Thymus (tissue), 11 donors: ENCODE data around the gene MMP19. TPM values are rescaled to one million over a fixed set of nuclear protein-coding genes. Genes with fewer than 3 reads are reported as not detected.
"Not testable (repeated sequence)": the region's sequence is repeated elsewhere in the genome, so short reads cannot be mapped to it uniquely, and the experiment has no call there.

Experiments used
- DNase-seq, 9 donors: peaks; one replicate each; pipeline ENCODE4 v3.0.0-alpha.2; 2013; ENCODE audit warnings: low spot score in 9 of 9, low read depth in 6 of 9, missing footprints in 1 of 9
- H3K27ac ChIP-seq, 2 donors: one replicate each; pipeline ENCODE4 v1.5.1; 2013; ENCODE audit warnings: control low read depth in 1 of 2, low read depth in 1 of 2, low read length in 1 of 2, mild to moderate bottlenecking in 1 of 2, moderate library complexity in 1 of 2
- H3K27me3 ChIP-seq, 2 donors: one replicate each; pipeline ENCODE4 v1.5.1; 2013; ENCODE audit warnings: low read length in 1 of 2; ENCODE audit not compliant: control insufficient read depth in 2 of 2, insufficient read depth in 1 of 2
- H3K36me3 ChIP-seq, 2 donors: one replicate each; pipeline ENCODE4 v1.5.1; 2013; ENCODE audit warnings: low read length in 1 of 2, mild to moderate bottlenecking in 1 of 2, moderate library complexity in 1 of 2; ENCODE audit not compliant: control insufficient read depth in 2 of 2, insufficient read depth in 2 of 2
- H3K4me1 ChIP-seq, 2 donors: one replicate each; pipeline ENCODE4 v1.5.1; 2013; ENCODE audit warnings: low read length in 2 of 2; ENCODE audit not compliant: control insufficient read depth in 2 of 2, insufficient read depth in 2 of 2
- H3K4me3 ChIP-seq, 2 donors: one replicate each; pipeline ENCODE4 v1.5.1; 2013; ENCODE audit warnings: low read length in 2 of 2, control low read depth in 1 of 2, mild to moderate bottlenecking in 1 of 2
- H3K9me3 ChIP-seq, 2 donors: one replicate each; pipeline ENCODE4 v1.5.1; 2013; ENCODE audit warnings: low read length in 1 of 2, mild to moderate bottlenecking in 1 of 2; ENCODE audit not compliant: control insufficient read depth in 2 of 2, insufficient read depth in 1 of 2
- WGBS: extraction: QIAGEN DNeasy Blood & Tissue Kit; methylation state at CpG from one replicate; pipeline ENCODE4 v1.1.7; 2013; 5-methylcytosine and 5-hydroxymethylcytosine counted together
- polyA plus RNA-seq: library from polyadenylated mRNA; stranded (reverse); fragments of 200-250 nt; gene quantifications from one replicate; pipeline ENCODE4 v1.2.3, GENCODE V29; 2013
- total RNA-seq: library from RNA; stranded (reverse); fragments of 120-200 nt; gene quantifications from one replicate; pipeline ENCODE4 v1.2.4, GENCODE V29; 2013
- donor health status: healthy.

MMP19 gene
- total and polyA plus RNA-seq, 2 donors = 4.5 to 19.9 TPM

DNA sequence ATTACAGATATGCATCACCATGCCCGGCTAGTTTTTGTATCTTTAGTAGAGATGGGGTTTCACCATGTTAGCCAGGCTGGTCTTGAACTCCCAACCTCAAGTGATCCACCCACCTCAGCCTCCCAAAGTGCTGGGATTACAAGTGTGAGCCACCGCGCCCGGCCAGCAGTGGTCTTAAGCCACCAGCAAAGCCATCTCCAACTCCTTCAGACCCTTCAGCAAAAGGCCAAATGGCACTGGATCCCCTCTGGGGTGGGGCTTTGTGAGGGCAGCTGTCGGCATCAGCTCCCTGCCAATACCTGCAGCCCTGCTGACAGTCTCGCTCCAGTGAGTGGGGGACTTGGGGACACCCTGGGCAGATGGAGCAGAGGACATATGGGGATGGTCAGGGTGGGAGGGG, 8.3 kb downstream of the MMP19 start:
- H3K27ac ChIP-seq, H3K36me3 ChIP-seq, H3K4me3 ChIP-seq, H3K9me3 ChIP-seq, DNase-seq, H3K27me3 ChIP-seq: not testable (repeated sequence)
- WGBS = 81% methylated on average over 6 of the region's 6 CpGs
- peaks cover 4 to 24% of the 10 kb centered on the region in 2 donors for H3K4me1 ChIP-seq

DNA sequence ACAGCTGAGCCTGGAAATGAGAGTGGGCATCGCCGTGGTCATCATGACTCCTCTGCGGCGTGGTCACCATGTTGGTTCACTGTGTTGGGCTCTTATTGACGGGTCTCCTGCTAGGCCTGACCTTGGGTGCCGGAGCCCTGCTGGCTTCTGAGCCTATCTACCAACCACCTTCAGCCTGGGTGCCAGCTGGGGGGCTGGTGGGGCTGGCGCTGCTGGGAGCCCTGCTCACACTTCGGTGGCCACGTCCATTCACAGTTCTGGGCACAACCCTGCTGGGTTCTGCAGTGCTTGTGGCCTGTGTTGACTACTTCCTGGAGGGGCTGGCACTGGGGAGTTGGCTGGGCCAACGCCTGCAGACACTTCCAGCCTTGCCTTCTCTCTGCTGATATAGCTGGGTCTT, 9.7 kb downstream of the MMP19 start:
- Histone ChIP-seq H3K27ac (no peak overlapping the region), H3K9me3 (peaks cover 0 to 5% of the 10 kb centered on the region in 2 donors), H3K27me3 (no peaks in the 10 kb centered on the region), H3K4me3 (no peak overlapping the region), H3K4me1 (peaks cover 13 to 35% of the 10 kb centered on the region in 2 donors), H3K36me3 (peaks cover 8 to 14% of the 10 kb centered on the region in 2 donors)
- WGBS = 97% methylated on average over 10 of the region's 10 CpGs
- DNase-seq = no peak

DNA sequence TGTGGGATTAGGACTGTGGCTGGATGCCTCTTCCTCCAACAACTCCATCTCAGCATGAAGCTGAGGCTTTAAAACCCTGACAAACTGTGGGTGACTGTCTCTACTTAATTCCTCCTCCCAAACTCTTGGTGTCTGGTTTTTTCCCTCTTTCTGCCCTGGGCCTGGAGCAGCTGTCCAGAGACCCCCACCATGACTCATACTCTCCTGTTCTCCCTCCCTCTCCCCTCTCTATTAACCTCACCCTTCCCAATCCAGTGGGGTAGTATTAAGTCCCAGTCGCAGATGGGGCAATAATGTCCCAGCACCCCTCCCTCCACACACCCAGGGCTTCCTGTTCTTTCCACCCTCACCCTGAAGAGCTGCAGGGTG, 11.3 kb downstream of the MMP19 start:
- Histone ChIP-seq H3K4me1 (peaks cover 23 to 44% of the 10 kb centered on the region in 2 donors), H3K9me3 (peaks cover 0 to 9% of the 10 kb centered on the region in 2 donors), H3K27me3 (no peaks in the 10 kb centered on the region), H3K36me3 (peaks cover 14 to 24% of the 10 kb centered on the region in 2 donors), H3K27ac (peak overlapping the region; percentile 80 to 94), H3K4me3 (peak overlapping the region; percentile 88 to 93)
- DNase-seq = peak in 1 of 9 donors; percentile 10
- 47% methylated on average over 1 of the region's 1 CpG for WGBS

DNA sequence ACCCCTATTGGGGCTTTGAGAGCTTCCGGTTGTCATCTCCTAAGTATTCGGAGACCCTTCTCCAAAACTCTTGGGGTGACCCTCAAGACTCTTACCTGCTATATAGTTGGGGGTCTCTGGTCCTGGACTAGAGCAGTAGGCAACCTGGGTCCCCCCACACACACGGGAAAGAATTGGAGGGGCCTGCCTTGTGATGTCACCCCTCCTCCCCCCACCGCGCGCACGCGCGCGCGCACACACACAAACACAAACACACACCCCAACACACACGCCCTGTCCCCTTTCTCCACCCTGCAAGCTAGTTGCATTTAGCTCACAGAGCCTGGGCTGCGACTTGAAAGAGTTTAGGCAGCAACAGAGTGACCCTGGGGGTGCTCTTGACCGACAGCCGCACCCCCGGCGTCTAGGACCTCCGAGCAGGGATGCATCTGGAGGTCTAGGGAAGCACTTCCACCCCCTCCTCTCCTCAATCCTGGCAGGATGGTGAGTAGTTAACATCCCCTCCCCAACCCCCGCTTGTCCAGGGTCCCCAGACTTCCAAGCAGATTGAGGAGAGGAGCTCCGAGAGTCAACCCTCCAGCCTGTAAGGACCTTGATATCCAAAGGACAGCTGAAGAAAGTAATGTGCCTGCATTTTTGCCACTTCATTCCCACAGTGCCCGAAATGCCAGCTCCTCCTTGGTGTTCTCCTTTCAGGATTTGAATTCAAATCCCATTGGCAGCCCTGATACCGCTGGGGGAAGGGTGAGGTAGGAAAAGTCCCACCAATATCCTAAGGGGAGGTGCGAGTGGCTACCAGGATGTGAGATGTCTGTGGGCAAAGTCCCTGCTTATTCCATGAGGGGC, 11.9 kb downstream of the MMP19 start:
- H3K27me3 ChIP-seq = no peaks in the 10 kb centered on the region
- DNase-seq = peak in 8 of 9 donors; percentile 50 to 85 (median 72)
- peak overlapping the region; percentile 94 to 95 for H3K27ac ChIP-seq
- H3K36me3 ChIP-seq = peaks cover 14 to 21% of the 10 kb centered on the region in 2 donors
- 8% methylated on average over 23 of the region's 23 CpGs for WGBS
- peak overlapping the region; percentile 88 to 93 for H3K4me3 ChIP-seq
- peaks cover 0 to 9% of the 10 kb centered on the region in 2 donors for H3K9me3 ChIP-seq
- peaks cover 24 to 49% of the 10 kb centered on the region in 2 donors for H3K4me1 ChIP-seq

DNA sequence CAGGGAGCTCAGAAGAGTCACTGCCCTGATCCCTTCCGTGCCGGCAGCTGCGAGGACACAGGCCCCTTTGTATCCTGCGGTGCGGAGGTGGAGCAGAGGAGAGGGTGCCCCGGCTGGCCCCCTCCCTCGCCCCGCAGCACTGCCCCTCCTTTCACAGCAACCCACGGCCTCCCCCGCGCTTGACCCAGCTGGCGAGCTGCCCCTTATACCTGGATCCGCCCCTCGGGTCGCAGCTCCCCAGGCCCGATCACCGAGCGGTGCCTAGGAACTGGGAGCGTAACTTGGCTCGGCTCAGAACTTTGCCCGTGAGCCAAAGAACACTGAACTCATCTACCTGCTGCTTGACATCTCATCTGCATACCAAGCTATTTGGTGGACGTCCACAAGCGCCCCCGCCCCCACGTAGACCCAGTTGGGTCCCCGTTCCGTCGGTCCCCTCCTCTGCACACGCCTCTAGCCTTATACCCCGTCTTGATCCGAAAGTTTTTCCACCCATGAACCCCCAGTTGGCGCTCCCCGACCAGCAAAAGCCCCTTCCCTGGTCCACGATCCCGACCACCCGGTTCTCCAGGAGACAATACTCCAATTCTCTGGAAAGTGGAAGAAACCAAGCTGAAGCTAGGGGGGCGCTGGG, 12.7 kb downstream of the MMP19 start:
- H3K36me3 ChIP-seq = peaks cover 12 to 19% of the 10 kb centered on the region in 2 donors
- peaks cover 0 to 9% of the 10 kb centered on the region in 2 donors for H3K9me3 ChIP-seq
- no peaks in the 10 kb centered on the region for H3K27me3 ChIP-seq
- WGBS = under 1% methylated on average over 37 of the region's 37 CpGs
- peaks cover 27 to 49% of the 10 kb centered on the region in 2 donors for H3K4me1 ChIP-seq
- peak overlapping the region; percentile 94 to 95 for H3K27ac ChIP-seq
- H3K4me3 ChIP-seq = peak overlapping the region; percentile 88 to 93
- DNase-seq = peak in 5 of 9 donors; percentile 14 to 55 (median 44)

DNA sequence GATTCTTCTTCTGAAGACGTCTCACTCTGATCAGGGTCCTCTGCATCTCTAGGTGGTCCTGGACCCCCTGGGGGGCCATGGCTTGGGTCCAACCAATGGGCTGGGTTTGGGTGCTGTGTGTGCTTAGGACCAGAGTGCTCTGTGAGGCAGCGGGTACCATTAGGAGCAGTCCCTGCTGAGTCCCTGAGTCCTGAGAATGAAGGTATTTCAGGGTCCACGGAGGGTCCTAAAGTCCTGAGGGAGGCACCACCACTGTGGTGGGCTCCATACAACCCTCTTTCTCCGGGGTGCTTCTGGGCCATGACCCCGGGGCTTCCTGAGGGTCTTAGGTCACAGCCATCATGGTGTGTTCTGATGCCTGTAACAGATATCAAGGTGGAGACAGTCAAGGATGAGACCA, 14.4 kb downstream of the MMP19 start:
- Histone ChIP-seq H3K27ac (peak overlapping the region; percentile 53 to 64), H3K4me3 (no peak overlapping the region), H3K36me3 (peaks cover 12 to 23% of the 10 kb centered on the region in 2 donors), H3K9me3 (peaks cover 0 to 9% of the 10 kb centered on the region in 2 donors), H3K27me3 (no peaks in the 10 kb centered on the region), H3K4me1 (peaks cover 29 to 52% of the 10 kb centered on the region in 2 donors)
- 95% methylated on average over 5 of the region's 5 CpGs for WGBS
- no peak for DNase-seq

DNA sequence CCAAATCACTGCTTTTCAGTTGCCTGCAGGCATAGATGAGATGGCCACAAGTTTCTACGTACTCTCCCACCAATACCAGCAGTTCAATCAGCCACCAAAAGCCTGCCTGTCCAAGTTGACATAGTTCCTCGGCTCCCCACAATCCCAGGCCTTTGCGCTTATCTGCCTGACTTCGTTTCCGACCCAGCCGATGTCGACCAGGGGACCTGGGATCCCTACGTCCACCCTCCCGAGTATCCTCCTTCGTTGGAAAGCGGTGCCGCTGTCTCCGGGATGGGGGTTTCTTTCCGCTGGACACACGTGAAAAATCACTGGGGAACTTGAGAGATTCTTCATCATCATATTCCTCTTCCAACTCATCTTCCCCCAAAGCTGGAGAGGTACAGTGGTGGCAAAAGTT, 14.9 kb downstream of the MMP19 start:
- H3K36me3 ChIP-seq = peaks cover 17 to 28% of the 10 kb centered on the region in 2 donors
- H3K27me3 ChIP-seq = no peaks in the 10 kb centered on the region
- H3K4me3 ChIP-seq = no peak overlapping the region
- no peak overlapping the region for H3K27ac ChIP-seq
- DNase-seq = no peak
- peaks cover 0 to 9% of the 10 kb centered on the region in 2 donors for H3K9me3 ChIP-seq
- WGBS = 97% methylated on average over 15 of the region's 15 CpGs
- H3K4me1 ChIP-seq = peaks cover 29 to 50% of the 10 kb centered on the region in 2 donors

DNA sequence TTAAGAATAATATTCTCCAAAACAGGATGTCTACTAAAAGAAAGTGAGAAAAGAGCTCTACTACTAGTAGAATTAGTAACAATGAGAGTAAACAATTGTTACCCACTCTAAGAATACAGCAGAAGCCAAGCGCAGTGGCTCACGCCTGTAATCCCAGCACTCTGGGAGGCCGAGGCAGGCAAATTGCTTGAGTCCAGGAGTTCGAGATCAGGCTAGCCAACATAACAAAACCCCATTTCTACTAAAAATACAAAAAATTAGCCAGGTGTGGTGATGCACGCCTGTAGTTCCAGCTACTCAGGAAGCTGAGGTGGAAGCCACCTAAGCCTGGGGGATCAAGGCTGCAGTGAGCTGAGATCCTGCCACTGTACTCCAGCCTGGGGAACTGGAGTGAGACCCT, 18.0 kb downstream of the MMP19 start:
- H3K4me1 ChIP-seq = peaks cover 25 to 32% of the 10 kb centered on the region in 2 donors
- H3K9me3 ChIP-seq = peaks cover 0 to 9% of the 10 kb centered on the region in 2 donors
- no peak overlapping the region for H3K4me3 ChIP-seq
- no peaks in the 10 kb centered on the region for H3K27me3 ChIP-seq
- no peak for DNase-seq
- 92% methylated on average over 5 of the region's 5 CpGs for WGBS
- H3K36me3 ChIP-seq = peaks cover 44 to 59% of the 10 kb centered on the region in 2 donors
- no peak overlapping the region for H3K27ac ChIP-seq

DNA sequence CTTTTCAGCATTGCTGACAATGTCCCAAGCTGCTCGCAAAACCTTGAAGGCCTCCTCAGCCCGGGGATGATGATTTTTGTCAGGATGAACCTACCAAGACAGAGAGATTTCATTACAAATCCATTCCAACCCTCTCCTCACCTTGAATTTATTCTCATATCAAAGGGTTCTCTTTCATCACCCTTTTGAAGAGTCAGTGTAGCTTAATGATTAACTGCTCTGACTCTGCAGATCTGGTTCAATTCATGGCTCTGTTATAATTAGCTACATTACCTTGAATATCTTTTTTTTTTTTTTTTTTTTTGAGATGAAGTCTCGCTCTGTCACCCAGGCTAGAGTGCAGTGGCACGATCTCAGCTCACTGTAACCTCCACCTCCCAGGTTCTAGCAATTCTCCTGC, 19.3 kb downstream of the MMP19 start:
- Histone ChIP-seq H3K27ac (no peak overlapping the region), H3K4me3 (no peak overlapping the region), H3K4me1 (peaks cover 27 to 35% of the 10 kb centered on the region in 2 donors), H3K27me3 (no peaks in the 10 kb centered on the region), H3K36me3 (peaks cover 49 to 67% of the 10 kb centered on the region in 2 donors), H3K9me3 (peaks cover 0 to 4% of the 10 kb centered on the region in 2 donors)
- DNase-seq = no peak
- 98% methylated on average over 4 of the region's 4 CpGs for WGBS
